NK-92 (cell line): ENCODE data around the gene IKBKG.
"Not testable (repeated sequence)": the region's sequence is repeated elsewhere in the genome, so short reads cannot be mapped to it uniquely, and the experiment has no call there.

ENCODE experiments used
- DNase-seq: peaks from one replicate; lab custom pipeline; 2025; ENCODE audit not compliant: unreplicated experiment; lab: John Stamatoyannopoulos, UW

The IKBKG gene

GRCh38 chrX:154526901-154527675 is 20.3 kb upstream of the IKBKG start:
- no peak for DNase-seq

GRCh38 chrX:154529206-154529612 is 18.2 kb upstream of the IKBKG start:
- no peak for DNase-seq

GRCh38 chrX:154530286-154530685 is 17.1 kb upstream of the IKBKG start:
- DNase-seq, result no peak

DNA sequence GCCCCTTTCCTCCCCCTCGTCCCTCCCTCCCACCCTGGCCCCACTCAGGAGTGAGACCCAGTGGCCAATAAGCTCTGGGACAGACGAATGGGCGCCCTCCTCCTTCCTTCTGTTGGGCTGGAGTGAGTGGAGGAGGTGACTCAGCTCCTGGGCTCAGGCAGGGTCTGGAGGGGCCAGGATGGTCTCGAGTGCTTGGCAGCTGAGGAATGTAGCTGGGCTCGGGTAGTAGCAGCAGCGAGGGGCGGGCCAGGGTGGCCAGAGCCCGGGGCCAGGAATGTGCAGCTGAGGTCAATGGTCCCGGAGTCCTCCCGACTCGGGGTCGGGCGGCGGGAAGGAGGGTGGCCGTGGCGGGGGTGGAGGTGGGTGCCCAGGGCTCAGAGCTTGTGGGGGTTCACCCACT is 15.8 kb upstream of the IKBKG start:
- DNase-seq, result no peak

DNA sequence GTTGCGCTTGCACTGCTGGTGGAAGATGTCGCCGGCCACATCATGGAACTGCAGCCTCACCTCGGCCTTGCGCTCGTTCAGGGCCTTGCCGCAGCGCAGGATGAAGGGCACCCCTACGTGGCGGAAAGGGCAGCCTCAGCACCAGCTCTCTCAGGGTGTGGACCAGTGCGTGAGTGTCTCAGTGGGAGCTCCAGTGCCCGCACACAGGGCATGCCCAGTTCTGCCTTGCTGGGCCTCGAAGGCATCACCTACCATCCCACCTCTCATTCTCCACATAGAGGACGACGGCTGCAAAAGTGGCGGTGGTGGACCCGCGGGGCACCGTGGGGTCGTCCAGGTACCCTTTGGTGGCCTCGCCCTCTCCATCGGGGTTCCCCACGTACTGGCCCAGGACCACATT is 14.7 kb upstream of the IKBKG start:
- no peak for DNase-seq

DNA sequence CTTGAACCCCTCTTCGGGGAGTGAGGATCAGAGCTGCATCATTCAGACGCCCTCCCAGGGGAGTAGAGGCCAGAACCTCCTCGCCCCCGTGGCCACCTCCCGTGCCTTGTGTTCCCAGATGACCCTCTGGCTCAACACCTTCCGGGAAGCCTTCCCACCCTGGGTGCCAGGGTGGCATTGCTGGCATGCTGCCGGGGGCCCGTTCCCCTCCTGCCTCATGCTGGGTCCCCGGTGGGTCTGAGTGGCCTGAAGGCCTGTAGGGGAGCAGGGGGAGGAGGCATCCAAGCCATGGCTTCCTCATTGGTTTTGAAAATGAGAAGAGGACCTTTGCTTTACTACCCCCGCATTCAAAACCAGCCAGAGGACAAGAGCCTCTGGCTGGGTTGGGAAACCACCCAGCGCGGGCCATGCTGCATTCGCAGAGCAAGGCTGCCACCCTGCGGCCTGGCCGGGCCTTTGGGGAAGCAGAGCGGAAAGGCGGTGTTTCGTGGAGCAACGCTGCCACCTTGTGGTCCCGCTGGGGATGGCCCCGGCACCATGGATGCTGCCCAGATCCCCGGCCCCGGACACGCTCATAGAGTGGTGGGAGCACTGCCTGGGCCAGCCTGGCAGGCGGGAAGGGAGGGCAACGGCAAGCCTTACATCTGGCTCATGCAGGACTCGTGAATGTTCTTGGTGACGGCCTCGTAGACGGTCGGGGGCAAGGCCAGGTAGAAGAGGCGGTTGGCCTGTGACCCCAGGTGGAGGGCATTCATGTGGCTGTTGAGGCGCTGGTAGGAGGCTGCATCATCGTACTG is 12.7 kb upstream of the IKBKG start:
- no peak for DNase-seq

- no peak for DNase-seq
Measured at GRCh38 chrX:154535892-154536291, 11.5 kb upstream of the IKBKG start.

GRCh38 chrX:154539077-154539476 is 8.3 kb upstream of the IKBKG start:
- DNase-seq, result no peak

DNA sequence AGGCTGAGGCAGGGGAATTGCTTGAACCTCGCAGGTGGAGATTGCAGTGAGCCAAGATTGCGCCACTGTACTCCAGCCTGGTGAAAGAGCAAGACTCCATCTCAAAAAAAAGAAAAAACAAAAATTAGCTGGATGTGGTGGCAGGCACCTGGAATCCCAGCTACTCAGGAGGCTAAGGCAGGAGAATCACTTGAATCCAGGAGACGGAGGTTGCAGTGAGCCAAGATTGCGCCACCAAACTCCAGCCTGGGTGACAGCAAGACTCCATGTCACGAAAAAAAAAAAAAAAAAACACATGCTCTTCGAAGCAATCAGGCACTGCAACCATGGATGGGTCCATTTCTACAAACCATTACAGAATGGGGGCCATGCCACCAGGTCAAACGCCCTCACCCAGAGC is 7.1 kb upstream of the IKBKG start:
- not testable (repeated sequence) for DNase-seq

- no peak for DNase-seq
Measured at GRCh38 chrX:154540897-154541535, 6.4 kb upstream of the IKBKG start.

DNA sequence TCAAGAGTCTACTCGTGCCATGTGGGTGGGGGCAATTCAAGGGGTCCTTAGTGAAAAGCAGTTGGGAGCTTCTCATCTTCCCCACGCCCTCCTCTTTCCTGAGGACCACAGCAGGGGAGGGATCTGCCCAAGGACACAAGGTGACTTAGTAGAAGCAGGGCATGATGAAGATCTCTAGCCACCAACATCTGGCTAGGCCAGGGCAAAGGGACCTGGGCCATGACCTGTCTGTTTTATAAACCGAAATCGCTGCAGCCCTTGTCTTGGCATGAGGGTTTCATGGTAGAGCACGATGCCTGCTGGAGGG is 5.9 kb upstream of the IKBKG start:
- DNase-seq, result no peak

DNA sequence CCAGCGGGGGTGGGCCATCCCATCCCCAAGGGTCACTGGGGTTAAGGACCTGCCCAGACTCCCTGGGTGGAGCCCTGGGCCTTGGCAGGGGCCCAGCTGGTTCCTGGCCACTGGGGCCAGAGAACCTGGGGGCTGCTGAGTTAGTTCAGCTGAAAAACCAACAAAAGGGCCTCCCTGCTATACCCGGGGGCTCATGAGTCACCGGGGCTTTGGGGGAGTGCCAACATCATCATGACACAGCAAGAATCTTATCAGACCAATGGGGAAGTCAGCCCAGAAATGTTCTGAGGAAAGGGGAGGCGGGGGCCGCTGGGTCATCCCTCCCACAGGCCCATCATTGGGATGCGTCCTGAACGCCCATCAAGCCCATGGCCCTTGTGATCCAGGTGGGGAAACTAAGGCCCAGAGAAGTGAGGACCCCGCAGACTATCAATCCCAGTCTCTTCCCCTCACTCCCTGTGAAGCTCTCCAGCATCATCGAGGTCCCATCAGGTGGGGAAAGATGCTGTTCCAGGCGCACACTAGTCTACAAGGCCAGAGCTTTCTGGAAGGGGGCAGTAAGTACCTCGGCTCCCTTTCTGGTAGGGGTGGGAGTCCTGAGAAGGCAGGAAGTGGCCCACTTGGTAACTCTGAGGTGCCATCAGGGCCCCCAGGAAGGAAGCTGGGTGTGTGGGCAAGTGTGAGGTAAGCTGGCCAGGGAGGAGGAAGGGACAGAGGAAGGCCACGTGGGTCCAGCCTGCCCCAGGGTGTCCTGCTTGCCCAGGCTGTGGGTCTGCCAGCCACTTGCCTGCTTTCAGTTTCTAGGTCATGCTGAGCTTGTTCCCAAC is 5.3 kb upstream of the IKBKG start:
- no peak for DNase-seq

DNA sequence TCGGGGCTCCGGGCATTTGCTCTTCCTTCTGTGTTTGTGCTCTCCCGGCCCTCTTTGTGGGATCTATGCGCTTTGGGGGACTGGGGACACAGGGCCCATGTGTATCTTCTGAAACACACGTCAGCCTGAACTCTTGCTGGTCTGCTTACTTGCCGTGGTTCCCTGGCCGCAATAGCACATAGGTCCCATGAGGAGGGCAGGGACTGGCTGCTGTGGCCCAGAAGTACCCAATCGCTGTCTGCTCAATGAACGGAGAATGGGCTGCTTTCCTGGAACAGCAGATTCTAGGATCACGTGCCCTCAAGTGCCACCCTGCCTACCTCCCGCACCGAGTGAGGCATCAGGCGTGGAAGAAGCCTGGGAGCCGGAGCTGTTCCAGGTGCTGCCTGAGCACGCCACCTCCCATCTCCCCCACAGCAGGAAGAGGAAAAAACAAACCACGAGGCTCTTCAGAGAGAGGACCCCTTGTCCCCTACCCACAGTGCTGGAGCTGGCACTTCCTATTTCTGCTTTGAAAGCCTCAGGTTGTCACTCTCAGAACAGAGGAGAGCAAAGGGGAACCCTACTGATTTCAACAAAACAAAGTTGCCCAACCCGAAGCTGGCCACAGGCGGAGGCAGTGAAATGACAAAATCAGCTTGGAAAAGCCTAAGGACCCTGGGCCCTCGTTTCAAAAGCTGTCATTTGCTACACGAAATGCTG is 4.5 kb upstream of the IKBKG start:
- no peak for DNase-seq

DNA sequence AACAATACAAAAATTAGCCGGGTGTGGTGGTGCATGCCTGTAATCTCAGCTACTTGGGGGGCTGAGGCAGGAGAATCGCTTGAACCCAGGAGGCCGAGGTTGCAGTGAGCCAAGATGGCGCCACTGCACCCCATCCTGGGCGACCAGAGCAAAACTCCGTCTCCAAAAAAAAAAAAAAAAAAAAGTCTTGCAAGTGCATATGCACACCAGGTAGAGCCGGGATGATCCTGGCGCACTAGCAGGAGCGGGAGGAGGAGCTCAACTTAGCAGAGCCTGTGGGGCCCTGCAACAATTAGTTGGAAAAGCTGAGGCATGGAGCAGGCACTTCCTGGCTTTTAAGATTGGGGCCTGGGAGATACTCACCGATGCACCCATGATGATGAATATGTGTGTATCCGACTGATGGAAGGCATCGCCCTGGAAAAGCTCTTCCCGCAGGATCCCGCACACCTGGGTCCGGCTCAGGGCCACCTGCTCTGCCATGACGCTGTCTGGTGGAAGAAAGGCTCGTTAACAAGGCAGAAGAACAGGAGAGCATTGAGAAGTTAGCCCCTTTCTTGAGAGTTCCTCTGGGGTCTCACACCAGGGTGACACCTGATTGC is 1.6 kb upstream of the IKBKG start:
- DNase-seq, result no peak

- DNase-seq, result no peak
Measured at GRCh38 chrX:154546354-154547244, 821 bp upstream of the IKBKG start, which contains the start of gene G6PD. TSS of gene G6PD (minus strand) at chrX:154546846. CDS start at chrX:154546155, 691 bp downstream.

DNA sequence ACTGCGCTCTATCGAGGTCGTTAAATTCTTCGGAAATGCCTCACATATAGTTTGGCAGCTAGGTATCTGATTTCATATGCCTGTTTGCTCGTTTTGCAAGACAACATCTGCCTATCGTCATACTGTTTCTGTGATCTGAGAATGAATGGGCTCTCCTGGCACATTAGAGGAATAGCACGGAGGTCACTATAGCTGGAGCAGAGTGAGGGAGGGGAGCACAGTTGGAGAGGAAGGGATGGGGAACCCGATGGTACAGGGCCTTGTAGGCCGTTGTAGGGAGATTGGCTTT is 552 bp downstream of the IKBKG start:
- DNase-seq, result no peak

- DNase-seq, result no peak
Measured at GRCh38 chrX:154549766-154550165, 2.3 kb downstream of the IKBKG start.

GRCh38 chrX:154552112-154552806 is 4.8 kb downstream of the IKBKG start:
- DNase-seq, result not testable (repeated sequence)
